ENCODE results near the gene ACIN1. TPM values are rescaled to one million over a fixed set of nuclear protein-coding genes. Genes with fewer than 3 reads are reported as not detected.

The ACIN1 gene
- total RNA-seq, 1 donor from 2014 or later = 263 TPM

DNA sequence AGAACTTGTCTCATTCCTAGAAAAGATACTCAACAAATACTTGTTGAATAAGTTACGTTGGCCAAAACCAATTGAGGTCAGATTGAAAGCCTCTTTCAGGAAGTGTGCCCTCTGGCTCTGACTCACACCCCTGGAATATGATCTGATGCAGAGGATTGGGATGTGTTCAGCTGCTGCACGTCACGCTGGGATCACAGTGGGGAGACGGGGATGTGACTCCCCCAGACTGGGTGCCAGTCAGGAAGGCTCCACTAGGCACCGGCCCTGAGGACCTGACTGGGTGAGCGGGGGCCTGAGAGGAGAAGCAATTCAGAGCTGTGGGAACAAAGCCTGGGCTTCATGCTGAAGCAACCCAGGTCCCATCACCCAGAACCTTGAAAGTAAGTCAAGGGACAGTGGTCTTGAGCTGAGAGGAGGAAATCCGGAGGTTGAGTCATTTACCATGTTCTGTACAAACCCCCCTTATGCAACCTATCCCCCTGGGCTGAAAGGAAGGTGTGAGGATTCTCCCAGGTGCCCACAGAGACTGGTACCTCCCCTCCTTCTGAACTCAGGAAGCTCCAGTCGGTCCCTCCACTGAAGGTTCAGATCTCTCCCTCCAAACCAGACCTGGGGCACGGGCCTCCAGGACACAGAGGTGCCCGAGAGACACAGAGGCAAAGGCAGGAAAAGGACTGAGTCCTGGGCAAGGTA lies 20.2 kb upstream of the ACIN1 start:
- H3K9me3 Mint-ChIP-seq = no peaks in the 10 kb centered on the region
- ChIA-PET CTCF (no interaction called here), POLR2A (no interaction called here)
- H3K4me3 Mint-ChIP-seq = no peak overlapping the region
- no peaks in the 10 kb centered on the region for H3K36me3 Mint-ChIP-seq (ENCODE audit: low read depth)
- H3K4me1 Mint-ChIP-seq = peaks cover 14% of the 10 kb centered on the region
- no peak for ATAC-seq (ENCODE audit: low read depth)
- peaks cover 8% of the 10 kb centered on the region for H3K27me3 Mint-ChIP-seq
- TF ChIP-seq, protein P1, sequence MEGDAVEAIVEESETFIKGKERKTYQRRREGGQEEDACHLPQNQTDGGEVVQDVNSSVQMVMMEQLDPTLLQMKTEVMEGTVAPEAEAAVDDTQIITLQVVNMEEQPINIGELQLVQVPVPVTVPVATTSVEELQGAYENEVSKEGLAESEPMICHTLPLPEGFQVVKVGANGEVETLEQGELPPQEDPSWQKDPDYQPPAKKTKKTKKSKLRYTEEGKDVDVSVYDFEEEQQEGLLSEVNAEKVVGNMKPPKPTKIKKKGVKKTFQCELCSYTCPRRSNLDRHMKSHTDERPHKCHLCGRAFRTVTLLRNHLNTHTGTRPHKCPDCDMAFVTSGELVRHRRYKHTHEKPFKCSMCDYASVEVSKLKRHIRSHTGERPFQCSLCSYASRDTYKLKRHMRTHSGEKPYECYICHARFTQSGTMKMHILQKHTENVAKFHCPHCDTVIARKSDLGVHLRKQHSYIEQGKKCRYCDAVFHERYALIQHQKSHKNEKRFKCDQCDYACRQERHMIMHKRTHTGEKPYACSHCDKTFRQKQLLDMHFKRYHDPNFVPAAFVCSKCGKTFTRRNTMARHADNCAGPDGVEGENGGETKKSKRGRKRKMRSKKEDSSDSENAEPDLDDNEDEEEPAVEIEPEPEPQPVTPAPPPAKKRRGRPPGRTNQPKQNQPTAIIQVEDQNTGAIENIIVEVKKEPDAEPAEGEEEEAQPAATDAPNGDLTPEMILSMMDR (IDR thresholded peaks at IDR 0.05) = no peak
- H3K27ac Mint-ChIP-seq = no peak overlapping the region
- intact Hi-C loops (cut with micrococcal nuclease) = no loop called here
- no peak for DNase-seq

DNA sequence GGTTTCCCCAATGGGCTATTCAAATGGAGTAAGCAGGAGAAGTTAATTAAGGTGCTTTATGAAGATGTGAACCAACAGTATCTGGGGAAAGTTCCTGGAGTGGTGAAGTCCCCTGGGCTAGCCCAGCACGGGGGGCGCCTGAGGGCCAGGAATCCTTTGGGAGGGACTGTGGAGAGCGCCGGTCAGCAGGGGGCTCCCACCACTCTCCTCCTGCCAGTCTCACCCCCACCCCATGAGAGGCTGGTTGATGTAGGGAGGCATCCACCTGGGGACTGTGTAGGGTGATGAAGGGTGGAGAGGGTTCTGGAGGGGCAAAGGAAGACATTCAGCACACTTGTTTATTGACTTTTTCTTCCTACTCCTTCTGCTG lies 19.7 kb upstream of the ACIN1 start:
- ChIA-PET POLR2A (no interaction called here), CTCF (no interaction called here)
- TF ChIP-seq, protein P1 (IDR thresholded peaks at IDR 0.05) = no peak
- Mint-ChIP-seq H3K4me1 (peaks cover 9% of the 10 kb centered on the region), H3K4me3 (no peak overlapping the region), H3K36me3 (ENCODE audit: low read depth) (no peaks in the 10 kb centered on the region), H3K27ac (no peak overlapping the region), H3K9me3 (no peaks in the 10 kb centered on the region), H3K27me3 (peaks cover 8% of the 10 kb centered on the region)
- ATAC-seq (ENCODE audit: low read depth) = no peak
- no peak for DNase-seq
- intact Hi-C loops (cut with micrococcal nuclease) = no loop called here

DNA sequence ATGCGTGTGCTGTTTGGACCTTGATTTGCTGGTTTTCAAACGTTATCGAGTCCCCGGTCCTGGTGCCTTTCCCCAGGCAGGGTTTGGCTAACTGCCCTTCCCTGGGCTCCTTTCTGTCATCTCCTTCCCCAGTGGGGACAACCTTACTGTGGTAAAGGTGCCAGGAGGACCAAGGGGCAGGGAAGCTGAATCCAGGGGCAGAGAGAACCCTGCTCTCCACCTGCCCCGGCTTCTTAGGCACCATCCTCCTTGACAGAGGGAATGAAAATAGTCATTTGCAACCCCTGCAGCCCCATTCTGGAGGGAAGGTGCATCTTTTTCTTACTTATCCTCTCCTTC lies 19.2 kb upstream of the ACIN1 start:
- Mint-ChIP-seq H3K4me1 (peaks cover 3% of the 10 kb centered on the region), H3K27ac (no peak overlapping the region), H3K4me3 (no peak overlapping the region), H3K36me3 (ENCODE audit: low read depth) (no peaks in the 10 kb centered on the region), H3K27me3 (peaks cover 8% of the 10 kb centered on the region), H3K9me3 (no peaks in the 10 kb centered on the region)
- ChIA-PET CTCF (interaction anchor here (0.7 kb wide), 1 partner anchor 222 kb away, joined by 3 read pairs; no protein-coding TSS in a partner anchor), POLR2A (no interaction called here)
- intact Hi-C loops (cut with micrococcal nuclease) = no loop called here
- TF ChIP-seq, protein P1 (IDR thresholded peaks at IDR 0.05) = no peak
- DNase-seq (no peak), ATAC-seq (ENCODE audit: low read depth) (no peak)

DNA sequence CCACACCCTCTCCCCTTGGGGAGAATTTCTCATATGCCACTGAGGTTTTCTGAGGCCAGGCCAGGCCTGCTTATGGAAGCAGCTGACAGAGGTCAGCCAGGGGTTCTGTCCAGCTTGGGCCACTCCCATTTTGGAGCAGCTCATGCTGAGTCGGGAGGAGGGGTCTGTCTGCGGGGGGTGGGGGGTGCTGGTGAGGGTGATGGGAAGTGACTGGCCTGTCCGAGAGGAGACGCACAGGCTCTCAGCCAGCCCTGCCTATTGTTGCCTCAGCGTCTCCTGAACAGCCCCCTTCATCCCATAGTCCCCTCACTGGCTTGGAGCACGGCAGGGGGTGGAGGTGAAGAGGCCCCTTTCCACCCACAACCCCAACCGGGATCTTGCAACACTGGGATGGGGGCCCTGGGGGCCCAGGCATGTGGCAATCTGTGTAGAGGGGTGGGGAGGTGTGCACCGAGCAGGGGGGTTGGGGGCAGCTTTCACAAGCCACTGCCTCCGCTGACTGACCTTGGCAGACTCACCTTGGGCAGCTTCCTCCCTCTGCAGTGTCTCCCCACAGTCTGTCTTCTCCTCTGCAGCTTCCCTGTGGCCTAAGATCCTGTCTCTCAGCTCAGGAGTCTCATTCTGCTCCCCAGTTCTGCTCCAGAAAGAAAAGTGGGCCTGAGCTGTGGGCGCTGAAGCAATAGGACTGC lies 18.6 kb upstream of the ACIN1 start:
- intact Hi-C loops (cut with micrococcal nuclease) = no loop called here
- H3K4me3 Mint-ChIP-seq = no peak overlapping the region
- H3K9me3 Mint-ChIP-seq = no peaks in the 10 kb centered on the region
- H3K4me1 Mint-ChIP-seq = no peaks in the 10 kb centered on the region
- ATAC-seq (ENCODE audit: low read depth) (no peak), DNase-seq (no peak)
- H3K36me3 Mint-ChIP-seq (ENCODE audit: low read depth) = no peaks in the 10 kb centered on the region
- CTCF ChIA-PET = interaction anchor here (0.7 to 1.2 kb wide), 2 partner anchors 7 to 222 kb away, joined by 3 to 6 read pairs; no protein-coding TSS in a partner anchor
- TF ChIP-seq, protein P1 (IDR thresholded peaks at IDR 0.05) = no peak
- H3K27me3 Mint-ChIP-seq = peaks cover 8% of the 10 kb centered on the region
- H3K27ac Mint-ChIP-seq = no peak overlapping the region
- POLR2A ChIA-PET = no interaction called here

DNA sequence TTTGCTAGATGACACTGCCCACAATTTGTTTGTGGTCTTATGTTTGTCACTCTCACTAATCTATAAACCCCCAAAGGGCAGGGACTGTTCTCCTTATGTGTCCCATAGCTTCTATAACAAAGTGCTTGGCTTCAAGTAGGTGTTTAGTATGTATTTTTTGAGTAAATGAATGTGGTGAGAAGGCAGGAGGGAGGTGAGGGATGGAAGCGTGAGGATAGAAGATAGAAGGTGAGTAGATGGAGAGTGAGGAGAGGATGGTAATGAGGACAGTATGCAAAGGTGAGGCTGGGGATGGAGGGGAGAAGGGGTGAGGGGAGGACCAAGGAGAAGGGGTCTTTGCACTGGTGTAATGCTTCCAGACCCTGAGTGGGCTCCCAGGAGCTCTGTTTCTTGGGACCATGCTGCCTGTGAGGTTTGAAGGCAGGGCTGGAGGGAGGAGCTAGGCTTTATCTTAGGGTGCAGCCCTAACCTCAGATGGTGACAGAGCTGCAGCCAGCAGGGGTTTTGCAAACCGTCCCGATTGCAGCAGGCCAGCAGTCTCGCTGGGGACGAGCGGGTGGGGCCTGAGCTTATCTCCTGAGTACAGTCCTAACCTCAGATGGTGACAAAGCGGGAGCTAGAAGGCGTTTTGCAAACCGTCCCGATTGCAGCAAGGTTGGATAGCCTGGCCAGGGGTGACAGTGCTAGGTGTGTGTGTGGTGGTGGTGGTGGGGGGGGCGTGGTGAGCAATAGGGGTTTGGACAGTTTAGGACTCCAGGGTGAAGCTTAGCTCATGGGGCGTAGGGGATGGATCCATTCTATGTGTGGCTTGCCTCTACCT lies 17.6 kb upstream of the ACIN1 start:
- CTCF ChIA-PET = interaction anchor here (1.2 kb wide), 1 partner anchor 8 kb away, joined by 6 read pairs; no protein-coding TSS in a partner anchor
- no peaks in the 10 kb centered on the region for H3K4me1 Mint-ChIP-seq
- intact Hi-C loops (cut with micrococcal nuclease) = no loop called here
- H3K9me3 Mint-ChIP-seq = no peaks in the 10 kb centered on the region
- ATAC-seq (ENCODE audit: low read depth) = no peak
- H3K27me3 Mint-ChIP-seq = peaks cover 8% of the 10 kb centered on the region
- no peak overlapping the region for H3K27ac Mint-ChIP-seq
- DNase-seq = no peak
- TF ChIP-seq, protein P1 (IDR thresholded peaks at IDR 0.05) = no peak
- no peak overlapping the region for H3K4me3 Mint-ChIP-seq
- no peaks in the 10 kb centered on the region for H3K36me3 Mint-ChIP-seq (ENCODE audit: low read depth)
- POLR2A ChIA-PET = no interaction called here

Measured in activated B cell treated with CpG ODN at 0.5 μM for 24 hours (primary cell).